Dedifferentiated amniotic fluid mesenchymal stem cell (primary cell): Measurements from ENCODE around the gene STAG1.
A peak's percentile ranks its signal among the peaks of the same experiment; 100 is the strongest.
"Not testable (repeated sequence)": the region's sequence is repeated elsewhere in the genome, so short reads cannot be mapped to it uniquely, and the experiment has no call there.

ENCODE experiments used
- DNase-seq: peaks from one replicate; pipeline ENCODE4 v3.0.0-alpha.2; 2016; ENCODE audit errors: extremely low spot score

STAG1 gene

GRCh38 chr3:136745916-136746315, 6.3 kb downstream of the STAG1 start:
- no peak for DNase-seq

- DNase-seq, result no peak
Measured at GRCh38 chr3:136741063-136741462, 11.1 kb downstream of the STAG1 start.

- no peak for DNase-seq
Measured at GRCh38 chr3:136740351-136740958, 11.7 kb downstream of the STAG1 start.

GRCh38 chr3:136736950-136737349, 15.2 kb downstream of the STAG1 start:
- not testable (repeated sequence) for DNase-seq

GRCh38 chr3:136735103-136735502, 17.1 kb downstream of the STAG1 start:
- no peak for DNase-seq

GRCh38 chr3:136734382-136735070, 17.7 kb downstream of the STAG1 start:
- no peak for DNase-seq

- DNase-seq, result no peak
Measured at GRCh38 chr3:136733317-136733833, 18.8 kb downstream of the STAG1 start.

GRCh38 chr3:136731274-136731884, 20.8 kb downstream of the STAG1 start:
- DNase-seq, result no peak

GRCh38 chr3:136730595-136731273, 21.4 kb downstream of the STAG1 start:
- no peak for DNase-seq

- DNase-seq, result peak; percentile 72
Measured at GRCh38 chr3:136728918-136729317, 23.3 kb downstream of the STAG1 start.

GRCh38 chr3:136728473-136728872, 23.7 kb downstream of the STAG1 start:
- DNase-seq, result no peak

GRCh38 chr3:136725468-136725867, 26.7 kb downstream of the STAG1 start:
- no peak for DNase-seq

- DNase-seq, result not testable (repeated sequence)
Measured at GRCh38 chr3:136722916-136723315, 29.3 kb downstream of the STAG1 start.

GRCh38 chr3:136722399-136722798, 29.8 kb downstream of the STAG1 start:
- not testable (repeated sequence) for DNase-seq

- DNase-seq, result no peak
Measured at GRCh38 chr3:136720091-136720490, 32.1 kb downstream of the STAG1 start.

GRCh38 chr3:136716629-136717028, 35.5 kb downstream of the STAG1 start:
- DNase-seq, result no peak

- DNase-seq, result no peak
Measured at GRCh38 chr3:136714020-136714419, 38.2 kb downstream of the STAG1 start.

GRCh38 chr3:136712941-136713340, 39.2 kb downstream of the STAG1 start:
- no peak for DNase-seq

- not testable (repeated sequence) for DNase-seq
Measured at GRCh38 chr3:136711888-136712287, 40.3 kb downstream of the STAG1 start.

- no peak for DNase-seq
Measured at GRCh38 chr3:136711277-136711676, 40.9 kb downstream of the STAG1 start.

- DNase-seq, result not testable (repeated sequence)
Measured at GRCh38 chr3:136709775-136710174, 42.4 kb downstream of the STAG1 start.

GRCh38 chr3:136708333-136708985, 43.7 kb downstream of the STAG1 start:
- DNase-seq, result no peak
